ENCODE measurements around the gene ADAT2. TPM values are rescaled to one million over a fixed set of nuclear protein-coding genes. Genes with fewer than 3 reads are reported as not detected.

Gene ADAT2
- total and polyA plus RNA-seq, 2 of the 13 experiments (the other 11 are each of a cell fraction or from before 2014, with no cell fraction given) = 10.5 to 18.3 TPM

DNA sequence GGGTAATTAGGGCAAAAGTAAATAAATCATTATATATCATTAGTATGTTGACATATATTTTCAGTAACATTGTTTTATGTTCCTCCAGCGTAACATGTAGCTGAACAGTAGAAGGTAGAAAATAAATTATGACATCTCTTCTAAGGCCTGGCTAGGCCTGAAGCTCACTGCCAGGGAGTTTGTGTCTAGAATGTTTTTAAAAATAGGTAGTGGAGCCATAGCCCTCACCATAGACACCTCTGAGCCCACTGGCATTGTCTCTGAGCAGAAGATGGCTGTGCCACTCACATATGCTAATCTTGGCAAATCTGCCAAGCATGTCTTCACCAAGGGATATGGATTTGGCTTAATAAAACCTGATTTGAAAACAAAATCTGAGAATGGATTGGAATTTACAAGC is 39.7 kb upstream of the ADAT2 start:
- Histone ChIP-seq H3K4me3 (replicated peaks in 1 of 3; ENCODE audit: insufficient read depth in 1 of 3, low read depth in 2 of 3, low read length in 3 of 3) (no peak overlapping the region), H3K36me3 (replicated peaks in 1 of 2; ENCODE audit: control insufficient read depth in 1 of 2, insufficient read depth in 2 of 2, low read length in 2 of 2) (peaks cover 5 to 17% of the 10 kb centered on the region in 2 experiments; a peak in 3 of 5 replicates), H3K4me2 (ENCODE audit: low read depth, low read length) (no peak overlapping the region), H2AFZ (ENCODE audit: low read length) (no peak overlapping the region), H3K9ac (ENCODE audit: insufficient read depth, low read depth, low read length) (no peak overlapping the region), H3K79me2 (ENCODE audit: insufficient read depth, low read length) (no peaks in the 10 kb centered on the region), H4K20me1 (ENCODE audit: insufficient read depth, low read length) (no peaks in the 10 kb centered on the region), H3K9me3 (ENCODE audit: low read length) (no peaks in the 10 kb centered on the region), H3K27ac (ENCODE audit: extremely low read length, insufficient read depth, low read length) (no peak overlapping the region), H3K27me3 (ENCODE audit: control insufficient read depth in 1 of 2, insufficient read depth in 2 of 2, low read length in 2 of 2) (no peaks in the 10 kb centered on the region), H3K4me1 (ENCODE audit: insufficient read depth, low read length) (no peaks in the 10 kb centered on the region)
- 98% methylated on average over 1 of the region's 1 CpG for WGBS (ENCODE audit: low lambda C conversion rate)
- in situ Hi-C loops (cut with HindIII; ENCODE audit: extremely low pct_ligation_motif_present, low pct_unique_long_range_greater_than_20kb) (no loop called here), intact Hi-C loops (cut with micrococcal nuclease; ENCODE audit: unreplicated experiment) (no loop called here)
- POLR2A ChIA-PET = interaction anchor here (1.1 kb wide), 1 partner anchor 40 kb away, joined by 3 read pairs; the partner anchor contains the start of genes ADAT2 and PEX3
- CTCF ChIA-PET (ENCODE audit: low intra/inter-chr PET ratio, low total read pairs) = no interaction called here
- ATAC-seq (peak; percentile 23; the same call in 2 of the 3 replicates), FAIRE-seq (no peak), DNase-seq (ENCODE audit: low spot score) (no peak)
- TF ChIP-seq ZNF451 (CRISPR knock-in tag; IDR thresholded peaks at IDR 0.05) = no peak
- TF ChIP-seq ZNF17 (CRISPR knock-in tag; IDR thresholded peaks at IDR 0.05) = no peak
- TF ChIP-seq, protein P1, sequence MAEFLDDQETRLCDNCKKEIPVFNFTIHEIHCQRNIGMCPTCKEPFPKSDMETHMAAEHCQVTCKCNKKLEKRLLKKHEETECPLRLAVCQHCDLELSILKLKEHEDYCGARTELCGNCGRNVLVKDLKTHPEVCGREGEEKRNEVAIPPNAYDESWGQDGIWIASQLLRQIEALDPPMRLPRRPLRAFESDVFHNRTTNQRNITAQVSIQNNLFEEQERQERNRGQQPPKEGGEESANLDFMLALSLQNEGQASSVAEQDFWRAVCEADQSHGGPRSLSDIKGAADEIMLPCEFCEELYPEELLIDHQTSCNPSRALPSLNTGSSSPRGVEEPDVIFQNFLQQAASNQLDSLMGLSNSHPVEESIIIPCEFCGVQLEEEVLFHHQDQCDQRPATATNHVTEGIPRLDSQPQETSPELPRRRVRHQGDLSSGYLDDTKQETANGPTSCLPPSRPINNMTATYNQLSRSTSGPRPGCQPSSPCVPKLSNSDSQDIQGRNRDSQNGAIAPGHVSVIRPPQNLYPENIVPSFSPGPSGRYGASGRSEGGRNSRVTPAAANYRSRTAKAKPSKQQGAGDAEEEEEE (CRISPR knock-in tag; IDR thresholded peaks at IDR 0.05; ENCODE audit: borderline replicate concordance) = no peak
- no peak for TF ChIP-seq CREM (IDR thresholded peaks at IDR 0.05)
- no peak for TF ChIP-seq CREM (CRISPR knock-in tag; IDR thresholded peaks at IDR 0.05)
- TF ChIP-seq, protein P2, sequence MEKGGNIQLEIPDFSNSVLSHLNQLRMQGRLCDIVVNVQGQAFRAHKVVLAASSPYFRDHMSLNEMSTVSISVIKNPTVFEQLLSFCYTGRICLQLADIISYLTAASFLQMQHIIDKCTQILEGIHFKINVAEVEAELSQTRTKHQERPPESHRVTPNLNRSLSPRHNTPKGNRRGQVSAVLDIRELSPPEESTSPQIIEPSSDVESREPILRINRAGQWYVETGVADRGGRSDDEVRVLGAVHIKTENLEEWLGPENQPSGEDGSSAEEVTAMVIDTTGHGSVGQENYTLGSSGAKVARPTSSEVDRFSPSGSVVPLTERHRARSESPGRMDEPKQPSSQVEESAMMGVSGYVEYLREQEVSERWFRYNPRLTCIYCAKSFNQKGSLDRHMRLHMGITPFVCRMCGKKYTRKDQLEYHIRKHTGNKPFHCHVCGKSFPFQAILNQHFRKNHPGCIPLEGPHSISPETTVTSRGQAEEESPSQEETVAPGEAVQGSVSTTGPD (CRISPR knock-in tag; IDR thresholded peaks at IDR 0.05) = no peak
- TF ChIP-seq KLF11 (CRISPR knock-in tag; IDR thresholded peaks at IDR 0.05) = no peak
- TF ChIP-seq ZNF367 (CRISPR knock-in tag; IDR thresholded peaks at IDR 0.05; ENCODE audit: borderline replicate concordance) = no peak
- TF ChIP-seq REPIN1 (CRISPR knock-in tag; IDR thresholded peaks at IDR 0.05; ENCODE audit: borderline replicate concordance, low read depth) = no peak
- TF ChIP-seq SPEN (CRISPR knock-in tag; IDR thresholded peaks at IDR 0.05; ENCODE audit: low read depth) = no peak
- no peak for TF ChIP-seq ZSCAN9 (CRISPR knock-in tag; IDR thresholded peaks at IDR 0.05; ENCODE audit: borderline replicate concordance)
- TF ChIP-seq CEBPB (IDR thresholded peaks at IDR 0.05; ENCODE audit: borderline replicate concordance, low read depth, low read length) = no peak
- TF ChIP-seq RFXANK (CRISPR knock-in tag; IDR thresholded peaks at IDR 0.05) = no peak
- TF ChIP-seq, protein P3, sequence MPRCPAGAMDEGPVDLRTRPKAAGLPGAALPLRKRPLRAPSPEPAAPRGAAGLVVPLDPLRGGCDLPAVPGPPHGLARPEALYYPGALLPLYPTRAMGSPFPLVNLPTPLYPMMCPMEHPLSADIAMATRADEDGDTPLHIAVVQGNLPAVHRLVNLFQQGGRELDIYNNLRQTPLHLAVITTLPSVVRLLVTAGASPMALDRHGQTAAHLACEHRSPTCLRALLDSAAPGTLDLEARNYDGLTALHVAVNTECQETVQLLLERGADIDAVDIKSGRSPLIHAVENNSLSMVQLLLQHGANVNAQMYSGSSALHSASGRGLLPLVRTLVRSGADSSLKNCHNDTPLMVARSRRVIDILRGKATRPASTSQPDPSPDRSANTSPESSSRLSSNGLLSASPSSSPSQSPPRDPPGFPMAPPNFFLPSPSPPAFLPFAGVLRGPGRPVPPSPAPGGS (CRISPR knock-in tag; IDR thresholded peaks at IDR 0.05) = no peak
- no peak for TF ChIP-seq ELF3 (CRISPR knock-in tag; IDR thresholded peaks at IDR 0.05)
- TF ChIP-seq, protein P4, sequence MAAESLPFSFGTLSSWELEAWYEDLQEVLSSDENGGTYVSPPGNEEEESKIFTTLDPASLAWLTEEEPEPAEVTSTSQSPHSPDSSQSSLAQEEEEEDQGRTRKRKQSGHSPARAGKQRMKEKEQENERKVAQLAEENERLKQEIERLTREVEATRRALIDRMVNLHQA (CRISPR knock-in tag; IDR thresholded peaks at IDR 0.05) = no peak
- no peak for TF ChIP-seq ZNF431 (CRISPR knock-in tag; IDR thresholded peaks at IDR 0.05; ENCODE audit: borderline replicate concordance, low read depth)
- TF ChIP-seq, protein P5, sequence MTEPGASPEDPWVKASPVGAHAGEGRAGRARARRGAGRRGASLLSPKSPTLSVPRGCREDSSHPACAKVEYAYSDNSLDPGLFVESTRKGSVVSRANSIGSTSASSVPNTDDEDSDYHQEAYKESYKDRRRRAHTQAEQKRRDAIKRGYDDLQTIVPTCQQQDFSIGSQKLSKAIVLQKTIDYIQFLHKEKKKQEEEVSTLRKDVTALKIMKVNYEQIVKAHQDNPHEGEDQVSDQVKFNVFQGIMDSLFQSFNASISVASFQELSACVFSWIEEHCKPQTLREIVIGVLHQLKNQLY (CRISPR knock-in tag; IDR thresholded peaks at IDR 0.05) = no peak
- TF ChIP-seq HNRNPL (IDR thresholded peaks at IDR 0.05; ENCODE audit: low read depth, low read length) = no peak
- TF ChIP-seq JARID2 (CRISPR knock-in tag; IDR thresholded peaks at IDR 0.05; ENCODE audit: insufficient replicate concordance) = no peak
- TF ChIP-seq, protein P6, sequence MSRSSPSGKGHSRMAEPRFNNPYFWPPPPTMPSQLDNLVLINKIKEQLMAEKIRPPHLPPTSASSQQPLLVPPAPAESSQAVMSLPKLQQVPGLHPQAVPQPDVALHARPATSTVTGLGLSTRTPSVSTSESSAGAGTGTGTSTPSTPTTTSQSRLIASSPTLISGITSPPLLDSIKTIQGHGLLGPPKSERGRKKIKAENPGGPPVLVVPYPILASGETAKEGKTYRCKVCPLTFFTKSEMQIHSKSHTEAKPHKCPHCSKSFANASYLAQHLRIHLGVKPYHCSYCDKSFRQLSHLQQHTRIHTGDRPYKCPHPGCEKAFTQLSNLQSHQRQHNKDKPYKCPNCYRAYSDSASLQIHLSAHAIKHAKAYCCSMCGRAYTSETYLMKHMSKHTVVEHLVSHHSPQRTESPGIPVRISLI (CRISPR knock-in tag; IDR thresholded peaks at IDR 0.05; ENCODE audit: borderline replicate concordance) = no peak
- no TSS peak for BruUV-seq (replicated peaks)
